Measurements from ENCODE around the gene SOSTDC1.

Gene SOSTDC1

GRCh38 chr7:16438988-16439387 is 26.6 kb downstream of the SOSTDC1 start:
- DNase-seq (ENCODE audit: low spot score): no peak
- TF ChIP-seq CTCF (IDR thresholded peaks at IDR 0.05; ENCODE audit: extremely low read depth, missing control alignments): no peak

- TF ChIP-seq CTCF (IDR thresholded peaks at IDR 0.05; ENCODE audit: extremely low read depth, missing control alignments): no peak
- no peak for DNase-seq (ENCODE audit: low spot score)
These were observed 29.2 kb downstream of the SOSTDC1 start for GRCh38 chr7:16436306-16436705.

GRCh38 chr7:16433568-16434122 is 31.9 kb downstream of the SOSTDC1 start:
- no peak for DNase-seq (ENCODE audit: low spot score)
- no peak for TF ChIP-seq CTCF (IDR thresholded peaks at IDR 0.05; ENCODE audit: extremely low read depth, missing control alignments)

- no peak for TF ChIP-seq CTCF (IDR thresholded peaks at IDR 0.05; ENCODE audit: extremely low read depth, missing control alignments)
- DNase-seq (ENCODE audit: low spot score): no peak
These were observed 33.2 kb downstream of the SOSTDC1 start for GRCh38 chr7:16432425-16432731.

GRCh38 chr7:16431646-16432424 is 33.7 kb downstream of the SOSTDC1 start:
- TF ChIP-seq CTCF (IDR thresholded peaks at IDR 0.05; ENCODE audit: extremely low read depth, missing control alignments): peak; percentile 9
- DNase-seq (ENCODE audit: low spot score): peak; percentile 44

- no peak for DNase-seq (ENCODE audit: low spot score)
- no peak for TF ChIP-seq CTCF (IDR thresholded peaks at IDR 0.05; ENCODE audit: extremely low read depth, missing control alignments)
These were observed 35.4 kb downstream of the SOSTDC1 start for GRCh38 chr7:16430133-16430532.

- no peak for TF ChIP-seq CTCF (IDR thresholded peaks at IDR 0.05; ENCODE audit: extremely low read depth, missing control alignments)
- no peak for DNase-seq (ENCODE audit: low spot score)
These were observed 36.9 kb downstream of the SOSTDC1 start for GRCh38 chr7:16428672-16429071.

All from GM20000 (cell line).